Measurements from ENCODE around the gene KIAA2012.

The KIAA2012 gene

GRCh38 chr2:202201220-202202160 lies 128.4 kb downstream of the KIAA2012 start:
- H3K4me3 ChIP-seq (replicated peaks; ENCODE audit: low read depth, low read length), result no peak overlapping the region
- no peak for TF ChIP-seq CTCF (IDR thresholded peaks at IDR 0.05; ENCODE audit: low read depth, low read length, missing control alignments)
- DNase-seq (ENCODE audit: extremely low read depth, low read depth), result no peak

GRCh38 chr2:202203348-202203747 lies 130.3 kb downstream of the KIAA2012 start:
- no peak for DNase-seq (ENCODE audit: extremely low read depth, low read depth)
- no peak overlapping the region for H3K4me3 ChIP-seq (replicated peaks; ENCODE audit: low read depth, low read length)
- TF ChIP-seq CTCF (IDR thresholded peaks at IDR 0.05; ENCODE audit: low read depth, low read length, missing control alignments), result no peak

GRCh38 chr2:202204855-202205254 lies 131.8 kb downstream of the KIAA2012 start:
- H3K4me3 ChIP-seq (replicated peaks; ENCODE audit: low read depth, low read length), result no peak overlapping the region
- TF ChIP-seq CTCF (IDR thresholded peaks at IDR 0.05; ENCODE audit: low read depth, low read length, missing control alignments), result no peak
- DNase-seq (ENCODE audit: extremely low read depth, low read depth), result no peak

- no peak overlapping the region for H3K4me3 ChIP-seq (replicated peaks; ENCODE audit: low read depth, low read length)
- no peak for TF ChIP-seq CTCF (IDR thresholded peaks at IDR 0.05; ENCODE audit: low read depth, low read length, missing control alignments)
- no peak for DNase-seq (ENCODE audit: extremely low read depth, low read depth)
Measured at GRCh38 chr2:202208526-202208925, 135.5 kb downstream of the KIAA2012 start.

- no peak for TF ChIP-seq CTCF (IDR thresholded peaks at IDR 0.05; ENCODE audit: low read depth, low read length, missing control alignments)
- H3K4me3 ChIP-seq (replicated peaks; ENCODE audit: low read depth, low read length), result no peak overlapping the region
- no peak for DNase-seq (ENCODE audit: extremely low read depth, low read depth)
Measured at GRCh38 chr2:202215179-202215578, 142.1 kb downstream of the KIAA2012 start.

GRCh38 chr2:202221873-202222272 lies 148.8 kb downstream of the KIAA2012 start:
- no peak overlapping the region for H3K4me3 ChIP-seq (replicated peaks; ENCODE audit: low read depth, low read length)

More at GRCh38 chr2:202221873-202222272, 148.8 kb downstream of the KIAA2012 start:
- TF ChIP-seq CTCF (IDR thresholded peaks at IDR 0.05; ENCODE audit: low read depth, low read length, missing control alignments), result no peak
- no peak for DNase-seq (ENCODE audit: extremely low read depth, low read depth)

All from HFF-Myc (cell line).